MM.1S (cell line): Measurements from ENCODE around the gene CD82.

ENCODE experiments used
- DNase-seq: peaks from one replicate; pipeline ENCODE4 v3.0.0-alpha.2; 2015
- H2AFZ ChIP-seq: fragments of 300-600 bp; sonication (generic); 2 replicates; pipeline ENCODE4 v1.6.0; 2016; ENCODE audit warnings: antibody characterized with exemption, low read length
- H3F3A ChIP-seq: fragments of 300-600 bp; sonication (generic); 2 replicates; pipeline ENCODE4 v1.6.1; 2016; ENCODE audit warnings: mild to moderate bottlenecking, antibody characterized with exemption, low read length, moderate library complexity, mixed read lengths; ENCODE audit not compliant: insufficient read depth
- H3K27ac ChIP-seq: fragments of 300-600 bp; sonication (generic); 2 replicates; pipeline ENCODE4 v1.5.1; 2016; ENCODE audit warnings: mild to moderate bottlenecking, low read length
- H3K27me3 ChIP-seq: fragments of 300-600 bp; sonication (generic); replicated peaks from 2 replicates; pipeline ENCODE4 v1.6.0; 2016; ENCODE audit warnings: low read length; ENCODE audit not compliant: insufficient read depth
- H3K36me3 ChIP-seq: fragments of 300-600 bp; sonication (generic); replicated peaks from 2 replicates; pipeline ENCODE4 v1.6.1; 2016; ENCODE audit warnings: mild to moderate bottlenecking, low read length, mixed read lengths; ENCODE audit not compliant: insufficient read depth
- H3K4me1 ChIP-seq: fragments of 300-600 bp; sonication (generic); 2 replicates; pipeline ENCODE4 v1.6.1; 2016; ENCODE audit warnings: low read length, mixed read lengths
- H3K4me2 ChIP-seq: fragments of 300-600 bp; sonication (generic); 2 replicates; pipeline ENCODE4 v1.6.0; 2016; ENCODE audit warnings: low read depth, low read length
- H3K4me3 ChIP-seq: fragments of 300-600 bp; sonication (generic); 2 replicates; pipeline ENCODE4 v1.5.1; 2016; ENCODE audit warnings: low read length, mixed read lengths
- H3K79me2 ChIP-seq: fragments of 300-600 bp; sonication (generic); 2 replicates; pipeline ENCODE4 v1.6.1; 2016; ENCODE audit warnings: mixed run types, low read length, mixed read lengths
- H3K9ac ChIP-seq: fragments of 300-600 bp; sonication (generic); 2 replicates; pipeline ENCODE4 v1.6.1; 2016; ENCODE audit warnings: low read length, mixed read lengths
- H3K9me2 ChIP-seq: fragments of 300-600 bp; sonication (generic); replicated peaks from 2 replicates; pipeline ENCODE4 v1.6.1; 2016; ENCODE audit warnings: mild to moderate bottlenecking, low read length, mixed read lengths; ENCODE audit not compliant: insufficient read depth
- H3K9me3 ChIP-seq: fragments of 300-600 bp; sonication (generic); replicated peaks from 2 replicates; pipeline ENCODE4 v1.6.1; 2016; ENCODE audit warnings: mild to moderate bottlenecking, low read length, mixed read lengths; ENCODE audit not compliant: insufficient read depth
- H4K20me1 ChIP-seq: fragments of 300-600 bp; sonication (generic); 2 replicates; pipeline ENCODE4 v1.6.1; 2016; ENCODE audit warnings: mild to moderate bottlenecking, low read length, moderate library complexity, mixed read lengths; ENCODE audit not compliant: insufficient read depth
- EZH2 ChIP-seq: fragments of 300-600 bp; sonication (generic); optimal IDR thresholded peaks from 2 replicates; pipeline ENCODE3; 2017; ENCODE audit warnings: low read depth, mild to moderate bottlenecking, antibody characterized with exemption, low read length, mixed read lengths
- EZH2phosphoT487 ChIP-seq: fragments of 300-600 bp; sonication (generic); IDR thresholded peaks from 2 replicates; pipeline ENCODE4 v1.6.1; 2018; ENCODE audit warnings: antibody characterized with exemption, low read length
- TF ChIP-seq, protein P1 (sequence below): fragments of 300-600 bp; sonication (generic); IDR thresholded peaks from 2 replicates; pipeline ENCODE4 v1.5.1; 2016; ENCODE audit warnings: antibody characterized with exemption, low read length, mixed read lengths

CD82 gene

DNA sequence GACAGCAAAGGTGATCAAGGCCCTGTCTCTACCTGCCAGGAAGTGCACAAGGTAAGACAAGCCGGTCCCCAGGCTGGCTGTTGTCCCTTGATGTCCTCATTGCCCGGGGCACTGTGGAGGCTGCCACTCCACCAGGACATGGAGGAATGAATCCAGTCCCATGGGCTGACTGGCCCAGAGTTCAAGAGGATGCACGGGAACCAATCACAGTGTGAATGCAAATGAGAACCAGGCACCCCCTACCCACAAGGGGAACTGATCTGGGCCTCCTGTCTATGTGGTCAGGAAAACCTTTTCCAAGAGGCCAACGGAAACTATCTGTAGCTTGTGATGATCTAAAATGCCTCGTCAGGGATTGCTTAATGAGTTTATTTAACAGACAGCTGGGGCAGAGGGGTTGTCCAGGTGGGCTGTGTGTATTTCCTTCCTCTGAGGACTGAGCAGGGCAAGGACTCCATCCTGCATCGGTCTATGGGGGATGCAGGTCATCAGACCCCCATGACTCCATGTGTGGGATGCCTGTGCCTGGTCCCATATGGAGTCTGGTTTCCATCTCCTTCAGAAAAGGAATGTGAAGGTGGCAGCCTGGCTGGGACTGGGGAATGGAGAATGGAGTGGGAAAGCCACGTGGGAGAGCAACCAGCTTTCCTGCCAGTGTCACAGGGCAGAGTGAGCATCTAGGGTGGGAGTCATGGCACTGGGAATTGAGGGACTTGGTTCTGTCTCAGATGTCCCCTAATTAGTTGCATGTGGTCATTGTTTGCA lies 60.5 kb downstream of the CD82 start:
- Histone ChIP-seq H3K4me1 (no peaks in the 10 kb centered on the region), H3F3A (no peaks in the 10 kb centered on the region), H4K20me1 (no peaks in the 10 kb centered on the region), H3K9ac (no peak overlapping the region), H3K36me3 (no peaks in the 10 kb centered on the region), H3K27ac (no peak overlapping the region), H3K9me3 (no peaks in the 10 kb centered on the region), H3K4me2 (no peak overlapping the region), H3K79me2 (no peaks in the 10 kb centered on the region), H3K9me2 (no peaks in the 10 kb centered on the region), H2AFZ (no peak overlapping the region), H3K27me3 (no peaks in the 10 kb centered on the region), H3K4me3 (no peak overlapping the region)
- DNase-seq, result no peak
- TF ChIP-seq, protein P1, sequence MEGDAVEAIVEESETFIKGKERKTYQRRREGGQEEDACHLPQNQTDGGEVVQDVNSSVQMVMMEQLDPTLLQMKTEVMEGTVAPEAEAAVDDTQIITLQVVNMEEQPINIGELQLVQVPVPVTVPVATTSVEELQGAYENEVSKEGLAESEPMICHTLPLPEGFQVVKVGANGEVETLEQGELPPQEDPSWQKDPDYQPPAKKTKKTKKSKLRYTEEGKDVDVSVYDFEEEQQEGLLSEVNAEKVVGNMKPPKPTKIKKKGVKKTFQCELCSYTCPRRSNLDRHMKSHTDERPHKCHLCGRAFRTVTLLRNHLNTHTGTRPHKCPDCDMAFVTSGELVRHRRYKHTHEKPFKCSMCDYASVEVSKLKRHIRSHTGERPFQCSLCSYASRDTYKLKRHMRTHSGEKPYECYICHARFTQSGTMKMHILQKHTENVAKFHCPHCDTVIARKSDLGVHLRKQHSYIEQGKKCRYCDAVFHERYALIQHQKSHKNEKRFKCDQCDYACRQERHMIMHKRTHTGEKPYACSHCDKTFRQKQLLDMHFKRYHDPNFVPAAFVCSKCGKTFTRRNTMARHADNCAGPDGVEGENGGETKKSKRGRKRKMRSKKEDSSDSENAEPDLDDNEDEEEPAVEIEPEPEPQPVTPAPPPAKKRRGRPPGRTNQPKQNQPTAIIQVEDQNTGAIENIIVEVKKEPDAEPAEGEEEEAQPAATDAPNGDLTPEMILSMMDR, result no peak
- no peak for TF ChIP-seq EZH2phosphoT487
- no peak for TF ChIP-seq EZH2

GRCh38 chr11:44626645-44627044 lies 61.2 kb downstream of the CD82 start:
- no peaks in the 10 kb centered on the region for H3K36me3 ChIP-seq
- no peaks in the 10 kb centered on the region for H3K9me3 ChIP-seq

GRCh38 chr11:44627165-44627789 lies 61.8 kb downstream of the CD82 start:
- DNase-seq, result no peak
- no peaks in the 10 kb centered on the region for H3K36me3 ChIP-seq
- H4K20me1 ChIP-seq, result no peaks in the 10 kb centered on the region
- H3K79me2 ChIP-seq, result no peaks in the 10 kb centered on the region
- TF ChIP-seq EZH2, result no peak
- TF ChIP-seq, protein P1, result no peak
- TF ChIP-seq EZH2phosphoT487, result no peak
- no peak overlapping the region for H3K4me2 ChIP-seq
- no peak overlapping the region for H2AFZ ChIP-seq
- no peak overlapping the region for H3K4me3 ChIP-seq
- no peaks in the 10 kb centered on the region for H3K9me2 ChIP-seq
- no peaks in the 10 kb centered on the region for H3F3A ChIP-seq
- H3K27ac ChIP-seq, result no peak overlapping the region
- no peaks in the 10 kb centered on the region for H3K9me3 ChIP-seq
- H3K27me3 ChIP-seq, result no peaks in the 10 kb centered on the region
- H3K4me1 ChIP-seq, result no peaks in the 10 kb centered on the region
- H3K9ac ChIP-seq, result no peak overlapping the region

More at GRCh38 chr11:44626645-44627044, 61.2 kb downstream of the CD82 start:
- Histone ChIP-seq H4K20me1 (no peaks in the 10 kb centered on the region), H3K9me2 (no peaks in the 10 kb centered on the region), H3K4me2 (no peak overlapping the region), H3F3A (no peaks in the 10 kb centered on the region), H3K27ac (no peak overlapping the region), H3K9ac (no peak overlapping the region), H2AFZ (no peak overlapping the region), H3K4me1 (no peaks in the 10 kb centered on the region), H3K27me3 (no peaks in the 10 kb centered on the region), H3K79me2 (no peaks in the 10 kb centered on the region), H3K4me3 (no peak overlapping the region)
- DNase-seq, result no peak
- TF ChIP-seq EZH2phosphoT487 (no peak), EZH2 (no peak)
- TF ChIP-seq, protein P1, result no peak
